GM10847 (cell line): Measurements from ENCODE around the gene ZNF562.

ENCODE experiments used
- POLR2A ChIP-seq: IDR thresholded peaks from 2 replicates; pipeline ENCODE4 v1.6.1; 2011; ENCODE audit not compliant: insufficient read length; ENCODE audit errors: extremely low read depth

Gene ZNF562

GRCh38 chr19:9674663-9675357 lies at the start of gene ZNF562:
Gene ZNF562, minus strand, starts transcription at chr19:9675100. Its CDS starts 14,356 bp downstream, at chr19:9660744.
- peak; percentile 68 for TF ChIP-seq POLR2A

GRCh38 chr19:9724157-9724556 lies 49.3 kb upstream of the ZNF562 start:
- no peak for TF ChIP-seq POLR2A

GRCh38 chr19:9721861-9722260 lies 47.0 kb upstream of the ZNF562 start:
- TF ChIP-seq POLR2A = no peak

- no peak for TF ChIP-seq POLR2A
Observed at GRCh38 chr19:9720541-9720940, 45.6 kb upstream of the ZNF562 start.

GRCh38 chr19:9711815-9712214 lies 36.9 kb upstream of the ZNF562 start:
- no peak for TF ChIP-seq POLR2A

GRCh38 chr19:9709305-9709704 lies 34.4 kb upstream of the ZNF562 start:
- TF ChIP-seq POLR2A = no peak

- no peak for TF ChIP-seq POLR2A
Observed at GRCh38 chr19:9705836-9706235, 30.9 kb upstream of the ZNF562 start.

GRCh38 chr19:9702186-9702585 lies 27.3 kb upstream of the ZNF562 start:
- no peak for TF ChIP-seq POLR2A

GRCh38 chr19:9700229-9700981 lies 25.5 kb upstream of the ZNF562 start:
- TF ChIP-seq POLR2A = no peak

- TF ChIP-seq POLR2A = no peak
Observed at GRCh38 chr19:9673912-9674662, 813 bp downstream of the ZNF562 start.

- no peak for TF ChIP-seq POLR2A
Observed at GRCh38 chr19:9672893-9673292, 2.0 kb downstream of the ZNF562 start.

GRCh38 chr19:9671655-9672054 lies 3.2 kb downstream of the ZNF562 start:
- no peak for TF ChIP-seq POLR2A

- TF ChIP-seq POLR2A = no peak
Observed at GRCh38 chr19:9668544-9668943, 6.4 kb downstream of the ZNF562 start.

- TF ChIP-seq POLR2A = no peak
Observed at GRCh38 chr19:9667898-9668297, 7.0 kb downstream of the ZNF562 start.

GRCh38 chr19:9658769-9659168 lies 16.1 kb downstream of the ZNF562 start:
- TF ChIP-seq POLR2A = no peak

GRCh38 chr19:9650345-9650744 lies 24.6 kb downstream of the ZNF562 start:
- TF ChIP-seq POLR2A = no peak

- TF ChIP-seq POLR2A = no peak
Observed at GRCh38 chr19:9645472-9645871, 29.4 kb downstream of the ZNF562 start.

GRCh38 chr19:9644472-9644871 lies 30.4 kb downstream of the ZNF562 start:
- no peak for TF ChIP-seq POLR2A
